Heart right ventricle (tissue), 16 donors: ENCODE measurements around the gene LAMC2. TPM values are rescaled to one million over a fixed set of nuclear protein-coding genes. Genes with fewer than 3 reads are reported as not detected.

Source experiments
- ATAC-seq, 8 donors: fragments of 200-7000 bp; cut with Tn5 transposase; one replicate each; pipeline ENCODE4 v1.9.1; 2020; ENCODE audit warnings: mild to moderate bottlenecking in 8 of 8, moderate library complexity in 8 of 8, moderate number of reproducible peaks in 1 of 8
- DNase-seq, 2 donors: peaks; one replicate each; pipeline ENCODE4 v3.0.0-alpha.2; 2020
- H3K27ac ChIP-seq, 10 donors: fragments of 200-600 bp; sonication (generic) in 2 of 10; one replicate each; pipeline versions ENCODE4 v1.5.0 to v1.8.0; 2020 to 2022; ENCODE audit warnings: mild to moderate bottlenecking in 3 of 10
- H3K27me3 ChIP-seq, 7 donors: fragments of 200-600 bp; one replicate each; pipeline ENCODE4 v1.8.0; 2021 to 2022; ENCODE audit warnings: mild to moderate bottlenecking in 2 of 7
- H3K36me3 ChIP-seq, 9 donors: fragments of 200-600 bp; sonication (generic) in 1 of 9; one replicate each; pipeline versions ENCODE4 v1.5.0 to v1.8.0; 2020 to 2022; ENCODE audit warnings: mild to moderate bottlenecking in 2 of 9
- H3K4me1 ChIP-seq, 9 donors: fragments of 200-600 bp; sonication (generic) in 1 of 9; one replicate each; pipeline versions ENCODE4 v1.5.0 to v1.8.0; 2020 to 2022; ENCODE audit warnings: mild to moderate bottlenecking in 4 of 9
- H3K4me3 ChIP-seq, 10 donors: fragments of 200-600 bp; sonication (generic) in 2 of 10; one replicate each; pipeline versions ENCODE4 v1.5.0 to v1.8.0; 2020 to 2022; ENCODE audit warnings: mild to moderate bottlenecking in 7 of 10, moderate library complexity in 2 of 10
- H3K9me3 ChIP-seq, 11 donors: fragments of 200-600 bp in 10 of 11; sonication (generic) in 2 of 11; one replicate each; pipeline versions ENCODE4 v1.5.0 to v1.8.0; 2013 to 2022; ENCODE audit warnings: mild to moderate bottlenecking in 2 of 11, control low read depth in 1 of 11, moderate library complexity in 1 of 11
- WGBS, 2 donors: extraction: QIAGEN DNeasy Blood & Tissue Kit; methylation state at CpG; one replicate each; pipeline ENCODE4 v1.1.7; 2013; ENCODE audit warnings: inconsistent platforms in 1 of 2; 5-methylcytosine and 5-hydroxymethylcytosine counted together
- intact Hi-C, 10 donors: fragments of 100-400 bp; cut with DNase I; formaldehyde crosslinking; loops; one replicate each; pipeline versions ENCODE4 v1.11.1 to v1.14.2; 2022
- polyA plus RNA-seq, 2 donors: library from polyadenylated mRNA; stranded (reverse); fragments of 200-250 nt; gene quantifications; one replicate each; pipeline ENCODE4 v1.2.3, GENCODE V29; 2013
- total RNA-seq, 10 donors: library from RNA; stranded (reverse); fragmentation: NEBNext Ultra II Directional in 3 of 10; extraction: Animal tissue kit (Norgen Biotek cat#: 25700) in 3 of 10; gene quantifications; one replicate each; pipeline versions ENCODE4 v1.2.1 to v1.2.4, GENCODE V29; 2021 to 2023
- TF ChIP-seq, protein P1 (sequence below), 9 donors: fragments of 200-600 bp; sonication (generic) in 2 of 9; IDR thresholded peaks; one replicate each; pipeline versions ENCODE4 v1.5.0 to v1.8.0; 2021 to 2022; ENCODE audit warnings: antibody characterized with exemption in 9 of 9, mild to moderate bottlenecking in 5 of 9, moderate library complexity in 1 of 9
- donor health status: Arrhythmogenic right ventricular cardiomyopathy.
- donor health status: ischemic (EF 13 %, LVEDD 7.1; RV severe dilation, severe dysfunction).
- donor health status: healthy with polysubstance abuse.
- donor health status: DM: no; HTN: yes; CAD: no.
- donor health status: DM: no; HTN: no; CAD: no.
- donor health status: ischemic (EF 25% LVEDD 6.9; RV normal size, moderate dysfunction).
- donor health status: ischemic (EF 25% LVEDD 5.7; RV mildly dilated, moderate dysfunction).
- donor health status: healthy.
- donor health status: DM: yes; HTN: yes; CAD: no.
- donor health status: Ischemic cardiomyopathy.
- donor health status: ischemic (EF 35%, LVEDD 5.7; RV mildly dilated, moderate dysfunction).
- donor health status: nonischemic (EF 11% LVEDD 7.7; RV severe dilation, severe dysfunction).
- donor health status: DM: yes; HTN: yes; CAD: no.
- donor health status: PGD.
- donor health status: ischemic (EF 29% LVEDD 5.4; RV normal size, mild dysfunction).
- donor health status: nonischemic (EF 23%, LVEDD 6.1; RV moderate dilation, normal function).

LAMC2 gene
- total and polyA plus RNA-seq, 12 donors, result 0.53 to 8.8 (median 1.6) TPM

DNA sequence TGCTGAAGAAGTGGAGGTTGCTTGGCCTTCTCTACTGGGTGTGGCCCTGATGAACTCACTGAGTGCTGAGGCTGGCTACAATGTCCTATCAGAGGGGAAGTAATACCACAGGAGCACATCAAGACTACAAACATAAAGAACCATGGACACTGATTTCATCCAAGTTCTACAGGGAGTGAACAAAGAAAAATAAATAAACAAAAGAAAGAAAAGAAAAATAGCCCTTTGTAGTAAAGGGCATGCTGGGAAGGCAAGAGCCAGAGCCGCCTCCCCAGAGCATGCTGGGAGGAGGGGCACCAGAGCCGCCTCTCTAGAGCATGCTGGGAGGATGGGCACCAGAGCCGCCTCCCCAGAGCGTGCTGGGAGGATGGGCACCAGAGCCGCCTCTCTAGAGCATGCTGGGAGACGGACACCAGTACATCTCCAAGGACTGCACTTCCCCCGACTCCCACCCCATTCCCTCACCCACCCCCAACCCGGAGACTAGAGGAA is 65.9 kb downstream of the LAMC2 start:
- no peak for DNase-seq
- Histone ChIP-seq H3K27me3 (no peaks in the 10 kb centered on the region), H3K27ac (no peak overlapping the region), H3K4me3 (no peak overlapping the region), H3K4me1 (peaks cover 0 to 6% (median 0%) of the 10 kb centered on the region in 9 donors), H3K36me3 (no peaks in the 10 kb centered on the region), H3K9me3 (peaks cover 0 to 25% (median 9%) of the 10 kb centered on the region in 11 donors)
- 97% methylated on average over 8 of the region's 8 CpGs for WGBS, 2 donors
- ATAC-seq, result peak in 1 of 8 donors; percentile 34
- intact Hi-C loops, result no loop called here
- TF ChIP-seq, protein P1, sequence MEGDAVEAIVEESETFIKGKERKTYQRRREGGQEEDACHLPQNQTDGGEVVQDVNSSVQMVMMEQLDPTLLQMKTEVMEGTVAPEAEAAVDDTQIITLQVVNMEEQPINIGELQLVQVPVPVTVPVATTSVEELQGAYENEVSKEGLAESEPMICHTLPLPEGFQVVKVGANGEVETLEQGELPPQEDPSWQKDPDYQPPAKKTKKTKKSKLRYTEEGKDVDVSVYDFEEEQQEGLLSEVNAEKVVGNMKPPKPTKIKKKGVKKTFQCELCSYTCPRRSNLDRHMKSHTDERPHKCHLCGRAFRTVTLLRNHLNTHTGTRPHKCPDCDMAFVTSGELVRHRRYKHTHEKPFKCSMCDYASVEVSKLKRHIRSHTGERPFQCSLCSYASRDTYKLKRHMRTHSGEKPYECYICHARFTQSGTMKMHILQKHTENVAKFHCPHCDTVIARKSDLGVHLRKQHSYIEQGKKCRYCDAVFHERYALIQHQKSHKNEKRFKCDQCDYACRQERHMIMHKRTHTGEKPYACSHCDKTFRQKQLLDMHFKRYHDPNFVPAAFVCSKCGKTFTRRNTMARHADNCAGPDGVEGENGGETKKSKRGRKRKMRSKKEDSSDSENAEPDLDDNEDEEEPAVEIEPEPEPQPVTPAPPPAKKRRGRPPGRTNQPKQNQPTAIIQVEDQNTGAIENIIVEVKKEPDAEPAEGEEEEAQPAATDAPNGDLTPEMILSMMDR (IDR thresholded peaks at IDR 0.05), result no peak

DNA sequence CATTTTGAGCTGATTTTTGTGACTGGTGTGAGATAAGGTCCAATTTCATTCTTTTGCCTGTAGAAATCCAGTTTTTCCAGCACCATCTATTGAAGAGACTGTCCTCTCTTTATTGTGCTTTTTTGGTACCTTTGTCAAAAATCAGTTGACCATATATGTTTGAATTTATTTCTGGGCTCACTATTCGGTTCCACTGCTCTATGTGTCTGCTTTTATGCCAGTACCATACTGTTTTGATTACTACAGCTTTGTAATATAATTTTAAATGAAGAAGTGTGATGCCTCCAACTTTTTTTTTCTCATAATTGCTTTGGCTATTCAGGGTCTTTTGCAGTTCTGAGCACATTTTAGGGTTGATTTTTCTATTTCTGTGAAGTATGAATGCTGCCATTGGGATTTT is 69.0 kb downstream of the LAMC2 start:
- DNase-seq, result no peak

DNA sequence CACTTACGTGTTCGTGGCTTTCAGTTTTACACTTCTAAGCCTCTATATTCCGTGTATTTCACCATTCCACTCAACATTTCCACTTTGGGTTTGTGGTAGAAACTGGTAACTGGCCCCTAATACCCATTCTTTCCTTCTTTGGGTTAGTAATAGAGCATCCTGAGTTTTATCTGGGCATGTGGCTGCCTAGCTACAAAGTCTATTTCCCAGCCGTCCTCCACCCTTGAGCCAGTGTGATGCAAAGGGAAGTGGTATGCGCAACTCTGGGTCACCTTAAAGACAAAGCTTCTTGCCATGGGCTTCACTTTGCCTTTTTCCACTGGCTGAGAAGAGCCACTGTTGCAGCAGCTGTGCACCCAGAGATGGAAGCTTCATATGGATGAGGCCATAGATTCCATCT is 73.9 kb downstream of the LAMC2 start:
- 90 to 95% methylated on average over 5 of the region's 5 CpGs for WGBS, 2 donors
- peaks cover 0 to 6% (median 2%) of the 10 kb centered on the region in 11 donors for H3K9me3 ChIP-seq
- H3K36me3 ChIP-seq, result no peaks in the 10 kb centered on the region
- H3K4me1 ChIP-seq, result no peaks in the 10 kb centered on the region
- ATAC-seq, result no peak
- no peak overlapping the region for H3K4me3 ChIP-seq
- no peaks in the 10 kb centered on the region for H3K27me3 ChIP-seq
- DNase-seq, result no peak
- intact Hi-C loops, result no loop called here
- TF ChIP-seq, protein P1 (IDR thresholded peaks at IDR 0.05), result no peak
- H3K27ac ChIP-seq, result no peak overlapping the region

More for the DNA sequence above, 69.0 kb downstream of the LAMC2 start:
- intact Hi-C loops, result no loop called here
- no peak overlapping the region for H3K27ac ChIP-seq
- TF ChIP-seq, protein P1 (IDR thresholded peaks at IDR 0.05), result no peak
- peaks cover 0 to 23% (median 9%) of the 10 kb centered on the region in 11 donors for H3K9me3 ChIP-seq
- H3K36me3 ChIP-seq, result no peaks in the 10 kb centered on the region
- ATAC-seq, result no peak
- 90 to 95% methylated on average over 1 of the region's 1 CpG for WGBS, 2 donors
- H3K4me3 ChIP-seq, result no peak overlapping the region
- H3K27me3 ChIP-seq, result no peaks in the 10 kb centered on the region
- peaks cover 0 to 2% (median 0%) of the 10 kb centered on the region in 9 donors for H3K4me1 ChIP-seq

DNA sequence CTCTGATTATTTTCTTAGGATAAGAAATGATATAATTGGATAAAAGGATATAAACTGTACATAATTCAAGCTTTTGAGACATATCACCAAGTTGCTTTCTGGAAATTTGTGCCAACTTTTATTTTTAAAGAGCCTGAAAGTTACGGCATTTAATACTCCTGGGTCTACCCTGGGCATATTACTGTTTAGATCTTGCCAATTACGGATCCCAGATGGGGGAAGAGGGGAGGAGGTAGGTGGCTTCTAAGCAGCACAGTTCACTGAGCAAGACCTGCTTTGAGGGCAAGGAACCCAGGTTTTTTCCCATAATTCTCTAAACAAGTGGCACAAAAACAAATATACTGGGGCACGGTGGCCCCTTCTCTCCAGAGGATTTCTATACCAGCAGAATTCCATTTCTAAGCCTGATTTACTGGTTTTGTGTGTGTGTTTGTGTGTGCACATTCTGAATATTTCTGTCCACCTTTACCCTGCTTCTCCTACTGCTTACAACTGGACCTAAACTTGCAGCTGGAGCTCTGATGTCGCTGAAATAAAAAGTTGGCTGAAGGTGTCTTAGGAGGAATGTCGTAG is 76.7 kb downstream of the LAMC2 start:
- no peak overlapping the region for H3K4me3 ChIP-seq
- DNase-seq (no peak), ATAC-seq (no peak)
- H3K36me3 ChIP-seq, result no peaks in the 10 kb centered on the region
- no peak overlapping the region for H3K27ac ChIP-seq
- WGBS, 2 donors, result 79 to 80% methylated on average over 5 of the region's 5 CpGs
- H3K27me3 ChIP-seq, result no peaks in the 10 kb centered on the region
- no peaks in the 10 kb centered on the region for H3K9me3 ChIP-seq
- TF ChIP-seq, protein P1 (IDR thresholded peaks at IDR 0.05), result no peak
- intact Hi-C loops, result no loop called here
- H3K4me1 ChIP-seq, result peaks cover 0 to 5% (median 2%) of the 10 kb centered on the region in 9 donors
